Prostate gland (tissue), 2 donors: Measurements from ENCODE around the gene ACRBP. TPM values are rescaled to one million over a fixed set of nuclear protein-coding genes. Genes with fewer than 3 reads are reported as not detected.

ENCODE experiments used
- DNase-seq: peaks from one replicate; pipeline ENCODE4 v3.0.0-alpha.2; 2019; ENCODE audit warnings: low spot score
- H3K27ac ChIP-seq, 2 donors: fragments of 200-600 bp; sonication (generic); 2 replicates each; pipeline ENCODE4 v1.5.1; 2017 to 2019
- H3K27me3 ChIP-seq: fragments of 200-600 bp; sonication (generic); replicated peaks from 2 replicates; pipeline ENCODE4 v1.5.1; 2019; ENCODE audit not compliant: insufficient read depth
- H3K36me3 ChIP-seq, 2 donors: fragments of 200-600 bp; sonication (generic); 1 replicate in 1 of 2; 2 replicates in 1 of 2; pipeline versions ENCODE4 v1.5.1 to v1.8.1; 2017 to 2019
- H3K4me1 ChIP-seq: fragments of 200-600 bp; sonication (generic); replicated peaks from 2 replicates; pipeline ENCODE4 v1.5.1; 2019
- H3K4me3 ChIP-seq, 2 donors: fragments of 200-600 bp; sonication (generic); 2 replicates each; pipeline ENCODE4 v1.5.1; 2017 to 2019
- H3K9me3 ChIP-seq: fragments of 200-600 bp; sonication (generic); 2 replicates; pipeline ENCODE4 v1.5.1; 2017
- POLR2A ChIP-seq: fragments of 450-650 bp; IDR thresholded peaks from one replicate; pipeline ENCODE4 v1.6.1; 2016; ENCODE audit warnings: antibody characterized with exemption, mild to moderate bottlenecking
- POLR2AphosphoS5 ChIP-seq: sonication (generic); formaldehyde crosslinking; IDR thresholded peaks from one replicate; pipeline ENCODE4 v1.6.1; 2017; ENCODE audit warnings: antibody characterized with exemption
- WGBS: methylation state at CpG from one replicate; pipeline ENCODE4 v1.1.5; 2018; 5-methylcytosine and 5-hydroxymethylcytosine counted together
- intact Hi-C: fragments of 100-400 bp; cut with DNase I; formaldehyde crosslinking; loops from one replicate; pipeline ENCODE4 v1.14.2; 2022
- total RNA-seq, 2 donors: library from RNA; depleted of rRNA; stranded (reverse); fragments of >200 nt; gene quantifications; one replicate each; pipeline ENCODE4 v1.1.0, GENCODE V29; 2016
- TF ChIP-seq, protein P1 (sequence below), 4 experiments: fragments of 200-600 bp in 2 of 4; fragments of 450-650 bp in 2 of 4; sonication (generic) in 2 of 4; IDR thresholded peaks; 1 replicate in 3 of 4; 2 replicates in 1 of 4; pipeline ENCODE4 v1.5.1; 2016 to 2019; ENCODE audit warnings: antibody characterized with exemption in 4 of 4, mild to moderate bottlenecking in 2 of 4, moderate library complexity in 2 of 4

ACRBP gene
- total RNA-seq, 2 donors from 2014 or later = 2.3 to 49.6 TPM

DNA sequence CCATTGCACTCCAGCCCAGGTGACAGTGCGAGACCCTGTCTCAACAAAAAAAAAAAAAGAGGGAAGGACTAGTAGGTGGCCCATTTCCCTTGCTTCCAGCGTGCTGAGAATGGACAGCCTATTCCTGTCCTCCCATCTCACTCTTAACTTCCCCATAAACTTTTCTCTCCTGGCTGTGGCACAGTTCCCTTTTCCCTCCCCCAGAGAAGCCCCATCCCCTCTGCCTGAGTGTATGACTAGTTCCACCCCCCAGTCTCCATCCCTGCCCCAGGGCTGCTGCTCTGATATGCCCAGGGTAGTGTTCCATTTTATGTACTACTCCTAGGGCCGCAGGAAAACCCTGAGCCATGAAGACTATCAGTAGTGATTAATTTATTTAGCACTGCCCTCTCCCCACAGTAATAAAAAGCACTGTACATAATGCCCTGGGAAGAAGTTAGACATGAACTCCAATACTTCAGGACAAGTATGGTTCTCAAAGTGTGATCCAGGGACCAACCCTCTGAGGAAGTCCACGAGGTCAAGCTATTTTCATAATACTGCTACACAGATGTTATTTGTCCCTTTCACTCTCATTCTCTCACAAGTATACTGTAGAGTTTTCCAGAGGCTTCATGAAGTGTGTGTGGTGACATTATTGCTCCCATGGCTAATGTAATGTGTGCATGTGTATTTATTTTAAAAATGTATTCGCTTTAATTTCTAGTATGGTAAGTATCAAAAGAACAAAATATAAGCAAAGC is 28.6 kb downstream of the ACRBP start:
- no peaks in the 10 kb centered on the region for H3K4me1 ChIP-seq
- intact Hi-C loops = loop anchor here (5.0 kb wide), 3 partner anchors 69 to 209 kb away; partner anchors contain the start of genes P3H3 and ZNF384
- H3K9me3 ChIP-seq = no peaks in the 10 kb centered on the region
- H3K27ac ChIP-seq = no peak overlapping the region
- no peak overlapping the region for H3K4me3 ChIP-seq
- 78% methylated on average over 5 of the region's 5 CpGs for WGBS
- no peaks in the 10 kb centered on the region for H3K36me3 ChIP-seq
- DNase-seq = no peak
- no peaks in the 10 kb centered on the region for H3K27me3 ChIP-seq
- TF ChIP-seq, protein P1, sequence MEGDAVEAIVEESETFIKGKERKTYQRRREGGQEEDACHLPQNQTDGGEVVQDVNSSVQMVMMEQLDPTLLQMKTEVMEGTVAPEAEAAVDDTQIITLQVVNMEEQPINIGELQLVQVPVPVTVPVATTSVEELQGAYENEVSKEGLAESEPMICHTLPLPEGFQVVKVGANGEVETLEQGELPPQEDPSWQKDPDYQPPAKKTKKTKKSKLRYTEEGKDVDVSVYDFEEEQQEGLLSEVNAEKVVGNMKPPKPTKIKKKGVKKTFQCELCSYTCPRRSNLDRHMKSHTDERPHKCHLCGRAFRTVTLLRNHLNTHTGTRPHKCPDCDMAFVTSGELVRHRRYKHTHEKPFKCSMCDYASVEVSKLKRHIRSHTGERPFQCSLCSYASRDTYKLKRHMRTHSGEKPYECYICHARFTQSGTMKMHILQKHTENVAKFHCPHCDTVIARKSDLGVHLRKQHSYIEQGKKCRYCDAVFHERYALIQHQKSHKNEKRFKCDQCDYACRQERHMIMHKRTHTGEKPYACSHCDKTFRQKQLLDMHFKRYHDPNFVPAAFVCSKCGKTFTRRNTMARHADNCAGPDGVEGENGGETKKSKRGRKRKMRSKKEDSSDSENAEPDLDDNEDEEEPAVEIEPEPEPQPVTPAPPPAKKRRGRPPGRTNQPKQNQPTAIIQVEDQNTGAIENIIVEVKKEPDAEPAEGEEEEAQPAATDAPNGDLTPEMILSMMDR (IDR thresholded peaks at IDR 0.05) = no peak
- no peak for TF ChIP-seq POLR2AphosphoS5
- no peak for TF ChIP-seq POLR2A

DNA sequence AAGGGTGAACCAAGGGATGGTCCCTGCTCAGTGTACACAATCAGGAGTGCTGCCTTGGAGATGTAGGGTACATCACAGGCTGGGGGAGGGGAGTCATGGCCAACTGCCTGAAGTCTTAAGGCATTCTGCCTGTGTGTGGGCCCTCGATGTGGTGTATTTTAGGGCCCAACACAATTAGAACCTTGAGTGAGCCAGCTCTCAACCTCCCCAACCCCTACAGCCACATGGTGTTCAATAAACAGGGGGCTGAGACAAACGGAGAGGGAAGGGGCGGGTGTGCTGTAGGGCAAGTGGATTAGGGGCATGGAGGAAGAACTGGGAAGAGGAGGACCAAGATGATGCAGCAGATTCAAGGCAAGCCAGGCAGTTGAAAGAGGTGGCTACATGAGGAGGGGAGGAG is 31.4 kb downstream of the ACRBP start:
- H3K4me3 ChIP-seq = no peak overlapping the region
- no peaks in the 10 kb centered on the region for H3K27me3 ChIP-seq
- DNase-seq = no peak
- TF ChIP-seq POLR2A = no peak
- TF ChIP-seq POLR2AphosphoS5 = no peak
- TF ChIP-seq, protein P1 (IDR thresholded peaks at IDR 0.05) = no peak
- H3K4me1 ChIP-seq = peaks cover 14% of the 10 kb centered on the region
- no peak overlapping the region for H3K27ac ChIP-seq
- no peaks in the 10 kb centered on the region for H3K36me3 ChIP-seq
- intact Hi-C loops = loop anchor here (2.0 to 5.0 kb wide), 4 partner anchors 47 to 211 kb away; partner anchors contain the start of genes ING4, P3H3 and ZNF384
- 45% methylated on average over 3 of the region's 3 CpGs for WGBS
- no peaks in the 10 kb centered on the region for H3K9me3 ChIP-seq

DNA sequence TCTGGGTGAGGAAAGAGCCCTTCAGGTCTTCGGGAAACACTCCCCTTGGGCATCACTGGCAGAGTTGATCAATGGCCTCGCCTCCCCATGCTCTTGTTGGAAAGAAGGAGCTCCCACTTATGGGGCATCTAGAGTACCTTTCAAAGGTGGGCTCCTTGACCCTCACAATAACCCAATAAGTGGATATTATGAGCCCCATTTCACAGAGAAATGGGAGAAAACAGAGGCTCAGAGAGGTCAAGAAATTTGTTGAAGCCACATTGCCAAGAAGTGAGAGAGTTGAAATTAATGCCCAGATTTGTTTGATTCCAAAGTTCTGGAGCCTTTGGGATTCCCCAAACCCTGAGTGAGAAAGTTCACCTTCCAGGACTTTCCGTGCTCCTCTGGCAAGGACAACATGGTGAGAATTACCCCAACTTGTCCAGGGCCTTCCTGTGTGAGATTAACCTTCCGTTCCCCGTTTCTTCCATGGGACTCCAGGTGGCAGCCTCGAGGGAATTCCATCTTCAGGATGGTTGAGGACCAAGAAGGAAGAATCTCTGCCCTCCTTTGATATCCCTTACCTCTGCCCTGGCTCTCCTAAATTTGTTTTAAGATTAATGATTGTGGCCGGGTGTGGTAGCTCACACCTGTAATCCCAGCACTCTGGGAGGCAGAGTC is 32.6 kb downstream of the ACRBP start:
- Histone ChIP-seq H3K27me3 (no peaks in the 10 kb centered on the region), H3K27ac (peak overlapping the region; percentile 86 to 94), H3K9me3 (no peaks in the 10 kb centered on the region), H3K36me3 (no peaks in the 10 kb centered on the region), H3K4me3 (no peak overlapping the region), H3K4me1 (peaks cover 14% of the 10 kb centered on the region)
- no peak for DNase-seq
- no peak for TF ChIP-seq POLR2A
- TF ChIP-seq POLR2AphosphoS5 = no peak
- TF ChIP-seq, protein P1 (IDR thresholded peaks at IDR 0.05) = no peak
- intact Hi-C loops = loop anchor here (2.0 to 5.0 kb wide), 5 partner anchors 48 to 213 kb away; partner anchors contain the start of genes ING4, P3H3, PTMS and ZNF384
- WGBS = 59% methylated on average over 7 of the region's 7 CpGs

DNA sequence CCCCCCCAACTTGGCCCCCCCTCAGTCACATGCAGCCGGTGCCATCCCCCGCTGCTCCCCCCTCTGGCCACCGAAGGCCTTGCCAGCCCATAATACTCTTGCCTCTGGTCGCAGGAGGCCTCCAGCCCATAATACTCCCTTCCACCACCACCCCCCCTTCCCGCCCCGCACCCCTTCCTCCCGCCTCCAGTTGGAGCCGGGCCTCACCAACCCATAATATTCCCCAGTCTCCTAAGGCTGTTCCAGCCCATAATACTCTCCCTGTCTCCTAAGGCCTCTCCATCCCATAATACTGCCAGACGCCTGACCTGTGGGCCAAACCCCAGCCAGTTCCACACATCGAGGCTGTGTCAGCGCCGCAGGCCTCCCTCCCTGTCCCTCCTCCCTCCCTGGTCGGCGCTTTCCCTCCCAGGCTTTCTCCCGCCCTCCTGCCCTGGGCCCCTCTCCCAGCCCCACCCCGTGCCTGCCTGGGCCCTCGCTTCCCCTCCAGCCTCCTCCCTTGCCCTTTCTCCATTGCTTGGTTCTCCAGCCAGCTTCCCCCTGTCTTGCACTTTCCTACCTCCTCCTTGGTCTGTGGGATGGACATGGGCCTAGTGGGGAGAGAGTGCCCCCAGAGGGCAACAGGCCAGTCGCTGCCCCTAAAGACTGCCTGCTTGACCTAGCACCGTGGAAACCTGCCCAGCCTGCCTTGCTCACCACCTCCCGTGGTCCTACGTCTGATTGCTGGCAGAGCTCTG is 33.3 kb downstream of the ACRBP start:
- no peaks in the 10 kb centered on the region for H3K27me3 ChIP-seq
- DNase-seq = peak; percentile 87
- intact Hi-C loops = loop anchor here (2.0 to 5.0 kb wide), 2 partner anchors 49 to 153 kb away; partner anchors contain the start of genes ING4 and PTMS
- H3K4me3 ChIP-seq = no peak overlapping the region
- no peaks in the 10 kb centered on the region for H3K36me3 ChIP-seq
- no peaks in the 10 kb centered on the region for H3K9me3 ChIP-seq
- 4% methylated on average over 21 of the region's 21 CpGs for WGBS
- peaks cover 14% of the 10 kb centered on the region for H3K4me1 ChIP-seq
- H3K27ac ChIP-seq = peak overlapping the region; percentile 86 to 94
- TF ChIP-seq, protein P1 (IDR thresholded peaks at IDR 0.05) = peak in 1 of 4 experiments; percentile 10
- TF ChIP-seq POLR2A (peak; percentile 24), POLR2AphosphoS5 (peak; percentile 84)
